Endothelial cell of umbilical vein (primary cell): ENCODE data around the gene NOXRED1.
"Not testable (repeated sequence)": the region's sequence is repeated elsewhere in the genome, so short reads cannot be mapped to it uniquely, and the experiment has no call there.

ENCODE experiments used
- JUN ChIP-seq: IDR thresholded peaks from 2 replicates; pipeline ENCODE4 v1.6.1; 2011; ENCODE audit warnings: borderline replicate concordance, low read depth; ENCODE audit not compliant: insufficient read length, insufficient read depth
- MYC ChIP-seq: IDR thresholded peaks from one replicate; pipeline ENCODE4 v1.6.1; 2011; ENCODE audit warnings: mild to moderate bottlenecking, low read depth, low read length
- POLR2A ChIP-seq: IDR thresholded peaks from 2 replicates; pipeline ENCODE4 v1.6.1; 2012; ENCODE audit warnings: low read depth, mild to moderate bottlenecking, control low read depth, low read length
- TF ChIP-seq, protein P1 (sequence below), 2 donors: IDR thresholded peaks; 1 replicate in 1 of 2; 2 replicates in 1 of 2; pipeline ENCODE4 v1.5.1; 2011; ENCODE audit warnings: low read length in 2 of 2, mild to moderate bottlenecking in 2 of 2, moderate library complexity in 2 of 2, control low read depth in 1 of 2, inconsistent platforms in 1 of 2, low read depth in 1 of 2; ENCODE audit not compliant: insufficient read depth in 1 of 2; ENCODE audit errors: extremely low read depth in 1 of 2

DNA sequence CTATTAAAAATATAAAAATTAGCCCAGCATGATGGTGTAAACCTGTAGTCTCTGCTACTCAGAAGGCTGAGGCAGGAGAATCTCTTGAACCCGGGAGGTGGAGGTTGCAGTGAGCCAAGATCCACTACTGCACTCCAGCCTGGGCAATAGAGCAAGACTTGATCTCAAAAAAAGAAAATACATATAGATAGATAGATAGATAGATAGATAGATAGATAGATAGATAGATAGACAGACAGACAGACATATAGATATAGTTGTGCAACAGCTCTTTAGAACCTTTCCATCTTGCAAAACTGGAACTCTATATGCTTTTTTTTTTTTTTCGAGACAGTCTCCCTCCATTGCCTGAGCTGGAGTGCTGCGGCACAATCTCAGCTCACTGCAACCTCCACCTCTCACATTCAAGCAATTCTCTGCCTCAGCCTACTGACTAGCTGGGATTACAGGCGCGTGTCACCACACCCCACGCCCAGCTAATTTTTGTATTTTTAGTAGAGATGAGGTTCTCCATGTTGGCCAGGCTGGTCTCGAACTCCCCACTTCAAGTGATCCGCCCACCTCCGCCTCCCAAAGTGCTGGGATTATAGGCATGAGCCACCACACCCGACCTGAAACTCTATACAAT is 7.8 kb downstream of the NOXRED1 start:
- TF ChIP-seq, protein P1, sequence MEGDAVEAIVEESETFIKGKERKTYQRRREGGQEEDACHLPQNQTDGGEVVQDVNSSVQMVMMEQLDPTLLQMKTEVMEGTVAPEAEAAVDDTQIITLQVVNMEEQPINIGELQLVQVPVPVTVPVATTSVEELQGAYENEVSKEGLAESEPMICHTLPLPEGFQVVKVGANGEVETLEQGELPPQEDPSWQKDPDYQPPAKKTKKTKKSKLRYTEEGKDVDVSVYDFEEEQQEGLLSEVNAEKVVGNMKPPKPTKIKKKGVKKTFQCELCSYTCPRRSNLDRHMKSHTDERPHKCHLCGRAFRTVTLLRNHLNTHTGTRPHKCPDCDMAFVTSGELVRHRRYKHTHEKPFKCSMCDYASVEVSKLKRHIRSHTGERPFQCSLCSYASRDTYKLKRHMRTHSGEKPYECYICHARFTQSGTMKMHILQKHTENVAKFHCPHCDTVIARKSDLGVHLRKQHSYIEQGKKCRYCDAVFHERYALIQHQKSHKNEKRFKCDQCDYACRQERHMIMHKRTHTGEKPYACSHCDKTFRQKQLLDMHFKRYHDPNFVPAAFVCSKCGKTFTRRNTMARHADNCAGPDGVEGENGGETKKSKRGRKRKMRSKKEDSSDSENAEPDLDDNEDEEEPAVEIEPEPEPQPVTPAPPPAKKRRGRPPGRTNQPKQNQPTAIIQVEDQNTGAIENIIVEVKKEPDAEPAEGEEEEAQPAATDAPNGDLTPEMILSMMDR (IDR thresholded peaks at IDR 0.05; ENCODE audit: extremely low read depth in 1 of 2, insufficient read depth in 1 of 2, low read depth in 1 of 2, low read length in 2 of 2) = not testable (repeated sequence)
- not testable (repeated sequence) for TF ChIP-seq JUN, MYC, POLR2A
